Endothelial cell of umbilical vein (primary cell): ENCODE data around the gene MTM1. TPM values are rescaled to one million over a fixed set of nuclear protein-coding genes. Genes with fewer than 3 reads are reported as not detected.

Source experiments
- BruUV-seq: library from RNA; stranded (reverse); fragments of 400-500 nt; replicated peaks from 2 replicates; lab custom pipeline; 2021; lab: Mats Ljungman, UMichigan
- CTCF ChIA-PET: fragments of 300-600, 350-600 bp; sonication (Branson Sonifier 250); formaldehyde crosslinking; loops from one replicate; lab custom pipeline; 2021; ENCODE audit warnings: antibody characterized with exemption, inconsistent platforms; lab: Charles Lee
- POLR2A ChIA-PET: fragments of 300-600, 350-600 bp; sonication (Branson Sonifier 250); formaldehyde crosslinking; loops from one replicate; lab custom pipeline; 2021; ENCODE audit warnings: antibody characterized with exemption, inconsistent platforms; lab: Charles Lee
- DNase-seq: peaks from one replicate; pipeline ENCODE4 v3.0.0-alpha.2; 2011; ENCODE audit warnings: low read depth, low spot score
- FAIRE-seq: peaks from 2 replicates; lab custom pipeline; 2011; peaks lifted over from hg19 to GRCh38; lab: Jason Lieb, UNC
- H2AFZ ChIP-seq: 2 replicates; pipeline ENCODE4 v1.6.0; 2012; ENCODE audit warnings: low read depth, low read length, control low read depth, inconsistent platforms
- H3K27ac ChIP-seq: 2 replicates; pipeline ENCODE4 v1.5.1; 2011; ENCODE audit warnings: low read depth, mild to moderate bottlenecking, control low read depth, low read length, moderate library complexity; ENCODE audit not compliant: insufficient read depth
- H3K27me3 ChIP-seq, 2 experiments: 2 replicates each; pipeline versions ENCODE4 v1.6.0 to v1.6.1; 2011; ENCODE audit warnings: low read length in 2 of 2, mixed read lengths in 1 of 2; ENCODE audit not compliant: control insufficient read depth in 2 of 2, insufficient read depth in 2 of 2
- H3K36me3 ChIP-seq, 2 experiments: 2 replicates in 1 of 2; 3 replicates in 1 of 2; pipeline ENCODE4 v1.5.1; 2011; ENCODE audit warnings: low read length in 2 of 2, mild to moderate bottlenecking in 1 of 2, moderate library complexity in 1 of 2; ENCODE audit not compliant: control insufficient read depth in 2 of 2, insufficient read depth in 2 of 2; ENCODE audit errors: extremely low read depth in 1 of 2
- H3K4me1 ChIP-seq: 3 replicates; pipeline ENCODE4 v1.5.1; 2011; ENCODE audit warnings: mild to moderate bottlenecking, low read length; ENCODE audit not compliant: control insufficient read depth, insufficient read depth; ENCODE audit errors: extremely low read depth
- H3K4me2 ChIP-seq: 2 replicates; pipeline ENCODE4 v1.6.1; 2011; ENCODE audit warnings: low read length, control low read depth, mixed read lengths; ENCODE audit not compliant: insufficient read depth
- H3K4me3 ChIP-seq, 3 experiments: fragments of 200-600 bp in 1 of 3; sonication (generic), shearing (Covaris generic) in 1 of 3; replicated peaks in 1 of 3; 2 replicates each; pipeline ENCODE4 v1.5.1; 2011 to 2016; ENCODE audit warnings: control low read depth in 3 of 3, low read length in 3 of 3, mild to moderate bottlenecking in 2 of 3, inconsistent platforms in 1 of 3, low read depth in 1 of 3, moderate library complexity in 1 of 3; ENCODE audit not compliant: insufficient read depth in 1 of 3
- H3K79me2 ChIP-seq: 2 replicates; pipeline ENCODE4 v1.6.0; 2012; ENCODE audit warnings: low read length, inconsistent platforms; ENCODE audit not compliant: control insufficient read depth, insufficient read depth
- H3K9ac ChIP-seq: replicated peaks from 2 replicates; pipeline ENCODE3; 2011; ENCODE audit warnings: low read length, control low read depth; ENCODE audit not compliant: insufficient read depth; ENCODE audit errors: extremely low read depth
- H3K9me1 ChIP-seq: replicated peaks from 3 replicates; pipeline ENCODE4 v1.6.0; 2011; ENCODE audit warnings: mild to moderate bottlenecking, low read length; ENCODE audit not compliant: control insufficient read depth, insufficient read depth; ENCODE audit errors: extremely low read depth
- H3K9me3 ChIP-seq: replicated peaks from 2 replicates; pipeline ENCODE4 v1.5.1; 2012; ENCODE audit warnings: low read length, inconsistent platforms; ENCODE audit not compliant: control insufficient read depth, insufficient read depth
- H4K20me1 ChIP-seq: replicated peaks from 2 replicates; pipeline ENCODE3; 2011; ENCODE audit warnings: mild to moderate bottlenecking, low read length; ENCODE audit not compliant: control insufficient read depth, insufficient read depth; ENCODE audit errors: extremely low read depth
- EZH2 ChIP-seq: IDR thresholded peaks from 2 replicates; pipeline ENCODE4 v1.6.1; 2012; ENCODE audit warnings: borderline replicate concordance, low read depth, mild to moderate bottlenecking, moderate library complexity, low read length, inconsistent platforms; ENCODE audit not compliant: severe bottlenecking
- FOS ChIP-seq: IDR thresholded peaks from 2 replicates; pipeline ENCODE4 v1.6.1; 2011; ENCODE audit warnings: mild to moderate bottlenecking, low read length, moderate library complexity, borderline replicate concordance; ENCODE audit not compliant: insufficient read depth
- GATA2 ChIP-seq: IDR thresholded peaks from 2 replicates; pipeline ENCODE4 v1.7.0; 2011; ENCODE audit warnings: low read depth, mild to moderate bottlenecking, moderate library complexity, mixed read lengths, low read length; ENCODE audit not compliant: insufficient read length, insufficient read depth
- JUN ChIP-seq: IDR thresholded peaks from 2 replicates; pipeline ENCODE4 v1.6.1; 2011; ENCODE audit warnings: borderline replicate concordance, low read depth; ENCODE audit not compliant: insufficient read length, insufficient read depth
- MYC ChIP-seq: IDR thresholded peaks from one replicate; pipeline ENCODE4 v1.6.1; 2011; ENCODE audit warnings: mild to moderate bottlenecking, low read depth, low read length
- POLR2A ChIP-seq: IDR thresholded peaks from 2 replicates; pipeline ENCODE4 v1.6.1; 2012; ENCODE audit warnings: low read depth, mild to moderate bottlenecking, control low read depth, low read length
- POLR2AphosphoS5 ChIP-seq: IDR thresholded peaks from 2 replicates; pipeline ENCODE4 v1.6.1; 2012; ENCODE audit warnings: low read depth, mild to moderate bottlenecking, control low read depth, low read length, moderate library complexity; ENCODE audit not compliant: insufficient read depth
- dilution Hi-C: fragments of 300-500 bp; cut with MboI; formaldehyde crosslinking; loops from one replicate; pipeline ENCODE4 v1.15.0; 2019; ENCODE audit warnings: low sequenced_read_pairs; ENCODE audit not compliant: extremely low pct_ligation_motif_present
- intact Hi-C: fragments of 100-400 bp; cut with micrococcal nuclease; formaldehyde crosslinking; loops from one replicate; pipeline ENCODE4 v1.10.0; 2022
- polyA plus RNA-seq, 4 experiments: library from polyadenylated mRNA; depleted of rRNA in 3 of 4; stranded (reverse) in 3 of 4; unstranded in 1 of 4; fragments of >200 nt; gene quantifications; 2 replicates each; pipeline versions ENCODE4 v1.2.1 to v1.2.3, GENCODE V29; 2011 to 2012; ENCODE audit warnings: missing spikeins in 1 of 4
- total RNA-seq: library from RNA; stranded (reverse); gene quantifications from 2 replicates; pipeline ENCODE4 v1.2.3, GENCODE V29; 2021
- TF ChIP-seq, protein P1 (sequence below): IDR thresholded peaks from 2 replicates; pipeline ENCODE4 v1.6.1; 2011; ENCODE audit not compliant: insufficient read depth, insufficient read length
- TF ChIP-seq, protein P2 (sequence below), 2 donors: IDR thresholded peaks; 1 replicate in 1 of 2; 2 replicates in 1 of 2; pipeline ENCODE4 v1.5.1; 2011; ENCODE audit warnings: low read length in 2 of 2, mild to moderate bottlenecking in 2 of 2, moderate library complexity in 2 of 2, control low read depth in 1 of 2, inconsistent platforms in 1 of 2, low read depth in 1 of 2; ENCODE audit not compliant: insufficient read depth in 1 of 2; ENCODE audit errors: extremely low read depth in 1 of 2

MTM1 gene
- total and polyA plus RNA-seq, 2 donors (not counting 3 experiments of a cell fraction or from before 2014, with no cell fraction given): 2.4 to 13.2 TPM

GRCh38 chrX:150700107-150700506, 131.7 kb downstream of the MTM1 start:
- Histone ChIP-seq H3K4me3 (no peak overlapping the region), H3K9me1 (no peaks in the 10 kb centered on the region), H2AFZ (no peak overlapping the region), H3K9me3 (no peaks in the 10 kb centered on the region), H3K4me1 (peaks cover 15% of the 10 kb centered on the region), H3K36me3 (no peaks in the 10 kb centered on the region), H3K79me2 (peaks cover 30% of the 10 kb centered on the region), H3K4me2 (no peak overlapping the region), H4K20me1 (no peaks in the 10 kb centered on the region), H3K9ac (no peak overlapping the region), H3K27ac (no peak overlapping the region), H3K27me3 (no peaks in the 10 kb centered on the region)
- FAIRE-seq (no peak), DNase-seq (no peak)
- CTCF ChIA-PET: interaction anchor here (1.4 to 3.3 kb wide), 2 partner anchors 15 to 17 kb away, joined by 3 to 10 read pairs; no protein-coding TSS in a partner anchor
- POLR2A ChIA-PET: no interaction called here
- BruUV-seq: no TSS peak
- TF ChIP-seq JUN (no peak), POLR2AphosphoS5 (no peak), MYC (no peak), GATA2 (no peak), EZH2 (no peak), FOS (no peak), POLR2A (no peak)
- TF ChIP-seq, protein P1, sequence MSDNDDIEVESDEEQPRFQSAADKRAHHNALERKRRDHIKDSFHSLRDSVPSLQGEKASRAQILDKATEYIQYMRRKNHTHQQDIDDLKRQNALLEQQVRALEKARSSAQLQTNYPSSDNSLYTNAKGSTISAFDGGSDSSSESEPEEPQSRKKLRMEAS: no peak
- TF ChIP-seq, protein P2, sequence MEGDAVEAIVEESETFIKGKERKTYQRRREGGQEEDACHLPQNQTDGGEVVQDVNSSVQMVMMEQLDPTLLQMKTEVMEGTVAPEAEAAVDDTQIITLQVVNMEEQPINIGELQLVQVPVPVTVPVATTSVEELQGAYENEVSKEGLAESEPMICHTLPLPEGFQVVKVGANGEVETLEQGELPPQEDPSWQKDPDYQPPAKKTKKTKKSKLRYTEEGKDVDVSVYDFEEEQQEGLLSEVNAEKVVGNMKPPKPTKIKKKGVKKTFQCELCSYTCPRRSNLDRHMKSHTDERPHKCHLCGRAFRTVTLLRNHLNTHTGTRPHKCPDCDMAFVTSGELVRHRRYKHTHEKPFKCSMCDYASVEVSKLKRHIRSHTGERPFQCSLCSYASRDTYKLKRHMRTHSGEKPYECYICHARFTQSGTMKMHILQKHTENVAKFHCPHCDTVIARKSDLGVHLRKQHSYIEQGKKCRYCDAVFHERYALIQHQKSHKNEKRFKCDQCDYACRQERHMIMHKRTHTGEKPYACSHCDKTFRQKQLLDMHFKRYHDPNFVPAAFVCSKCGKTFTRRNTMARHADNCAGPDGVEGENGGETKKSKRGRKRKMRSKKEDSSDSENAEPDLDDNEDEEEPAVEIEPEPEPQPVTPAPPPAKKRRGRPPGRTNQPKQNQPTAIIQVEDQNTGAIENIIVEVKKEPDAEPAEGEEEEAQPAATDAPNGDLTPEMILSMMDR (IDR thresholded peaks at IDR 0.05; ENCODE audit: extremely low read depth in 1 of 2, insufficient read depth in 1 of 2, low read depth in 1 of 2, low read length in 2 of 2): no peak
- intact Hi-C loops (no loop called here), dilution Hi-C loops (no loop called here)
